Hepatocyte (in vitro differentiated cells): ENCODE results near the gene ACTL10. TPM values are rescaled to one million over a fixed set of nuclear protein-coding genes. Genes with fewer than 3 reads are reported as not detected.
A peak's percentile ranks its signal among the peaks of the same experiment; 100 is the strongest.

Source experiments
- DNase-seq: peaks from one replicate; pipeline ENCODE4 v3.0.0-alpha.2; 2016; ENCODE audit warnings: low spot score
- H2AFZ ChIP-seq: fragments of 200-600 bp; sonication (generic); 2 replicates; pipeline ENCODE4 v1.6.0; 2016; ENCODE audit warnings: antibody characterized with exemption, mild to moderate bottlenecking
- H3K27ac ChIP-seq: fragments of 200-600 bp; sonication (generic); 2 replicates; pipeline ENCODE4 v1.5.1; 2016; ENCODE audit warnings: mild to moderate bottlenecking
- H3K27me3 ChIP-seq: fragments of 200-600 bp; sonication (generic); 2 replicates; pipeline ENCODE4 v1.6.1; 2016
- H3K36me3 ChIP-seq: fragments of 200-600 bp; sonication (generic); replicated peaks from 2 replicates; pipeline ENCODE4 v1.5.1; 2016; ENCODE audit warnings: low read depth; ENCODE audit not compliant: insufficient read depth
- H3K4me1 ChIP-seq: fragments of 200-600 bp; sonication (generic); 2 replicates; pipeline ENCODE4 v1.5.1; 2016; ENCODE audit warnings: mild to moderate bottlenecking, moderate library complexity; ENCODE audit not compliant: insufficient read depth
- H3K4me2 ChIP-seq: fragments of 200-600 bp; sonication (generic); 2 replicates; pipeline ENCODE4 v1.6.0; 2016
- H3K4me3 ChIP-seq: fragments of 200-600 bp; sonication (generic); 2 replicates; pipeline ENCODE4 v1.5.1; 2016; ENCODE audit warnings: mild to moderate bottlenecking
- H3K79me2 ChIP-seq: fragments of 200-600 bp; sonication (generic); 2 replicates; pipeline ENCODE4 v1.6.0; 2017; ENCODE audit warnings: mild to moderate bottlenecking
- H3K9me2 ChIP-seq: fragments of 200-600 bp; sonication (generic); replicated peaks from 2 replicates; pipeline ENCODE4 v1.6.0; 2017; ENCODE audit warnings: mild to moderate bottlenecking; ENCODE audit not compliant: insufficient read depth
- H3K9me3 ChIP-seq: fragments of 200-600 bp; sonication (generic); 2 replicates; pipeline ENCODE4 v1.5.1; 2016; ENCODE audit warnings: low read depth, mild to moderate bottlenecking
- H4K20me1 ChIP-seq: fragments of 200-600 bp; sonication (generic); 2 replicates; pipeline ENCODE4 v1.6.0; 2016; ENCODE audit warnings: mild to moderate bottlenecking; ENCODE audit not compliant: insufficient read depth, poor library complexity, severe bottlenecking
- CTCF ChIP-seq: fragments of 200-600 bp; sonication (generic); IDR thresholded peaks from 2 replicates; pipeline ENCODE4 v1.5.1; 2016; ENCODE audit warnings: antibody characterized with exemption, mild to moderate bottlenecking; ENCODE audit not compliant: poor library complexity
- EZH2 ChIP-seq: fragments of 200-600 bp; sonication (generic); IDR thresholded peaks from 2 replicates; pipeline ENCODE4 v1.6.1; 2016; ENCODE audit warnings: antibody characterized with exemption, mild to moderate bottlenecking, borderline replicate concordance
- EZH2phosphoT487 ChIP-seq: fragments of 200-600 bp; sonication (generic); IDR thresholded peaks from one replicate; pipeline ENCODE4 v1.6.1; 2018; ENCODE audit warnings: antibody characterized with exemption, mild to moderate bottlenecking, low read depth, moderate library complexity; ENCODE audit not compliant: unreplicated experiment, severe bottlenecking
- WGBS: methylation state at CpG from one replicate; pipeline ENCODE4 v1.1.6; 2016; ENCODE audit warnings: low lambda C conversion rate; ENCODE audit errors: missing lambda C conversion rate; 5-methylcytosine and 5-hydroxymethylcytosine counted together
- polyA plus RNA-seq: library from polyadenylated mRNA; unstranded; fragments of >200 nt; fragmentation: Nextera tagmentation; extraction: Ambion mirVana; gene quantifications from 2 replicates; pipeline ENCODE4 v1.2.1, GENCODE V29; 2016
- total RNA-seq: library from RNA; depleted of rRNA; stranded (reverse); fragments of >200 nt; gene quantifications from 2 replicates; pipeline ENCODE4 v1.2.3, GENCODE V29; 2014

Gene ACTL10
- total and polyA plus RNA-seq, 2 experiments from 2014 or later = 0.17 to 2.6 TPM

GRCh38 chr20:33664762-33665144 is 2.0 kb upstream of the ACTL10 start:
- no peaks in the 10 kb centered on the region for H4K20me1 ChIP-seq
- H2AFZ ChIP-seq = no peak overlapping the region
- H3K4me3 ChIP-seq = no peak overlapping the region
- no peak for TF ChIP-seq CTCF
- no peak for TF ChIP-seq EZH2
- no peaks in the 10 kb centered on the region for H3K36me3 ChIP-seq
- peaks cover 10% of the 10 kb centered on the region for H3K79me2 ChIP-seq
- no peak for DNase-seq
- peak overlapping the region; percentile 95 for H3K27ac ChIP-seq
- H3K4me2 ChIP-seq = peak overlapping the region; percentile 97
- H3K9me2 ChIP-seq = no peaks in the 10 kb centered on the region
- H3K4me1 ChIP-seq = peaks cover 14% of the 10 kb centered on the region
- 100% methylated on average over 2 of the region's 2 CpGs for WGBS
- no peaks in the 10 kb centered on the region for H3K9me3 ChIP-seq
- no peaks in the 10 kb centered on the region for H3K27me3 ChIP-seq

GRCh38 chr20:33667245-33667675 is 517 bp downstream of the ACTL10 start:
- DNase-seq = no peak
- H3K4me1 ChIP-seq = peaks cover 15% of the 10 kb centered on the region
- TF ChIP-seq EZH2 = no peak
- TF ChIP-seq CTCF = no peak
- TF ChIP-seq EZH2phosphoT487 = no peak
- H3K9me2 ChIP-seq = no peaks in the 10 kb centered on the region
- WGBS = 72% methylated on average over 45 of the region's 55 CpGs
- H3K27ac ChIP-seq = no peak overlapping the region
- peak overlapping the region; percentile 80 for H3K4me2 ChIP-seq
- no peaks in the 10 kb centered on the region for H3K27me3 ChIP-seq
- no peak overlapping the region for H2AFZ ChIP-seq
- H3K4me3 ChIP-seq = no peak overlapping the region
- H3K36me3 ChIP-seq = no peaks in the 10 kb centered on the region
- no peaks in the 10 kb centered on the region for H3K9me3 ChIP-seq
- H4K20me1 ChIP-seq = no peaks in the 10 kb centered on the region
- peaks cover 6% of the 10 kb centered on the region for H3K79me2 ChIP-seq

GRCh38 chr20:33667676-33668465 is 1.1 kb downstream of the ACTL10 start:
- Histone ChIP-seq H3K27ac (no peak overlapping the region), H3K4me1 (peaks cover 18% of the 10 kb centered on the region), H3K4me3 (no peak overlapping the region), H3K27me3 (no peaks in the 10 kb centered on the region), H3K4me2 (peak overlapping the region; percentile 80), H3K9me2 (no peaks in the 10 kb centered on the region), H4K20me1 (no peaks in the 10 kb centered on the region), H3K79me2 (peaks cover 10% of the 10 kb centered on the region), H3K36me3 (no peaks in the 10 kb centered on the region), H2AFZ (no peak overlapping the region), H3K9me3 (no peaks in the 10 kb centered on the region)
- peak; percentile 82 for DNase-seq
- TF ChIP-seq EZH2phosphoT487 (no peak), CTCF (peak; percentile 63)
- 72% methylated on average over 47 of the region's 47 CpGs for WGBS
